HEK293 (cell line): Measurements from ENCODE around the gene SH3GL1.

Source experiments
- GLIS1 ChIP-seq: fragments of 450-650 bp; formaldehyde crosslinking; IDR thresholded peaks from 2 replicates; pipeline ENCODE4 v1.5.1; 2016; ENCODE audit warnings: missing biosample characterization, missing genetic modification characterization
- KLF10 ChIP-seq: fragments of 450-650 bp; IDR thresholded peaks from 2 replicates; pipeline ENCODE4 v1.5.1; 2018; ENCODE audit warnings: missing biosample characterization, mild to moderate bottlenecking, missing genetic modification characterization
- KLF9 ChIP-seq: fragments of 450-650 bp; formaldehyde crosslinking; IDR thresholded peaks from 2 replicates; pipeline ENCODE4 v1.5.1; 2016; ENCODE audit warnings: missing biosample characterization, missing genetic modification characterization, low read depth
- MZF1 ChIP-seq: fragments of 450-650 bp; formaldehyde crosslinking; IDR thresholded peaks from 2 replicates; pipeline ENCODE4 v1.5.1; 2017; ENCODE audit warnings: missing biosample characterization, missing genetic modification characterization, borderline replicate concordance
- OSR2 ChIP-seq: fragments of 450-650 bp; formaldehyde crosslinking; IDR thresholded peaks from 2 replicates; pipeline ENCODE4 v1.5.1; 2016; ENCODE audit warnings: missing biosample characterization, missing genetic modification characterization
- SP7 ChIP-seq: fragments of 450-650 bp; formaldehyde crosslinking; IDR thresholded peaks from 2 replicates; pipeline ENCODE4 v1.5.1; 2016; ENCODE audit warnings: missing biosample characterization, missing genetic modification characterization
- YY1 ChIP-seq: fragments of 450-650 bp; formaldehyde crosslinking; IDR thresholded peaks from 2 replicates; pipeline ENCODE4 v1.5.1; 2018; ENCODE audit warnings: missing biosample characterization, missing genetic modification characterization
- YY2 ChIP-seq: fragments of 450-650 bp; formaldehyde crosslinking; IDR thresholded peaks from 2 replicates; pipeline ENCODE4 v1.5.1; 2016; ENCODE audit warnings: missing biosample characterization, missing genetic modification characterization
- ZBTB21 ChIP-seq: fragments of 450-650 bp; formaldehyde crosslinking; IDR thresholded peaks from 2 replicates; pipeline ENCODE4 v1.5.1; 2017; ENCODE audit warnings: missing biosample characterization, missing genetic modification characterization
- ZEB2 ChIP-seq: fragments of 450-650 bp; formaldehyde crosslinking; IDR thresholded peaks from 2 replicates; pipeline ENCODE4 v1.5.1; 2016; ENCODE audit warnings: missing biosample characterization, missing genetic modification characterization
- ZNF184 ChIP-seq: fragments of 450-650 bp; IDR thresholded peaks from 2 replicates; pipeline ENCODE4 v1.5.1; 2018; ENCODE audit warnings: missing biosample characterization, mild to moderate bottlenecking, missing genetic modification characterization
- ZNF23 ChIP-seq: fragments of 450-650 bp; formaldehyde crosslinking; IDR thresholded peaks from 2 replicates; pipeline ENCODE4 v1.5.1; 2016; ENCODE audit warnings: missing biosample characterization, missing genetic modification characterization, borderline replicate concordance
- ZNF350 ChIP-seq: fragments of 450-650 bp; formaldehyde crosslinking; IDR thresholded peaks from 2 replicates; pipeline ENCODE4 v1.5.0; 2017; ENCODE audit warnings: missing biosample characterization, mild to moderate bottlenecking, missing genetic modification characterization
- ZNF362 ChIP-seq: fragments of 450-650 bp; formaldehyde crosslinking; IDR thresholded peaks from 2 replicates; pipeline ENCODE4 v1.5.1; 2016; ENCODE audit warnings: missing biosample characterization, missing genetic modification characterization
- ZNF404 ChIP-seq: fragments of 450-650 bp; formaldehyde crosslinking; IDR thresholded peaks from 2 replicates; pipeline ENCODE4 v1.5.1; 2017; ENCODE audit warnings: missing biosample characterization, missing genetic modification characterization
- ZNF514 ChIP-seq: fragments of 450-650 bp; formaldehyde crosslinking; IDR thresholded peaks from 2 replicates; pipeline ENCODE4 v1.5.1; 2016; ENCODE audit warnings: missing biosample characterization, missing genetic modification characterization
- ZNF548 ChIP-seq: fragments of 450-650 bp; formaldehyde crosslinking; IDR thresholded peaks from 2 replicates; pipeline ENCODE4 v1.5.1; 2016; ENCODE audit warnings: missing biosample characterization, missing genetic modification characterization
- ZNF560 ChIP-seq: fragments of 450-650 bp; formaldehyde crosslinking; IDR thresholded peaks from 2 replicates; pipeline ENCODE4 v1.5.1; 2017; ENCODE audit warnings: missing biosample characterization, missing genetic modification characterization, borderline replicate concordance
- ZNF561 ChIP-seq: fragments of 450-650 bp; IDR thresholded peaks from 2 replicates; pipeline ENCODE4 v1.5.1; 2018; ENCODE audit warnings: missing biosample characterization, missing genetic modification characterization, borderline replicate concordance
- ZNF596 ChIP-seq: fragments of 450-650 bp; IDR thresholded peaks from 2 replicates; pipeline ENCODE4 v1.5.0; 2018; ENCODE audit warnings: missing biosample characterization, mild to moderate bottlenecking, missing genetic modification characterization, moderate library complexity
- ZNF701 ChIP-seq: fragments of 450-650 bp; formaldehyde crosslinking; IDR thresholded peaks from 2 replicates; pipeline ENCODE4 v1.5.1; 2016; ENCODE audit warnings: missing biosample characterization, missing genetic modification characterization
- ZNF707 ChIP-seq: fragments of 450-650 bp; formaldehyde crosslinking; IDR thresholded peaks from 2 replicates; pipeline ENCODE4 v1.5.1; 2016; ENCODE audit warnings: missing biosample characterization, missing genetic modification characterization
- ZNF768 ChIP-seq: fragments of 450-650 bp; formaldehyde crosslinking; IDR thresholded peaks from 2 replicates; pipeline ENCODE4 v1.5.1; 2018; ENCODE audit warnings: missing biosample characterization, mild to moderate bottlenecking, missing genetic modification characterization
- ZNF830 ChIP-seq: fragments of 450-650 bp; IDR thresholded peaks from 2 replicates; pipeline ENCODE4 v1.5.0; 2018; ENCODE audit warnings: missing biosample characterization, missing genetic modification characterization, low read depth, mild to moderate bottlenecking, moderate library complexity
- ZSCAN16 ChIP-seq: fragments of 450-650 bp; formaldehyde crosslinking; IDR thresholded peaks from 2 replicates; pipeline ENCODE4 v1.5.1; 2016; ENCODE audit warnings: missing biosample characterization, missing genetic modification characterization
- ZSCAN30 ChIP-seq: fragments of 450-650 bp; IDR thresholded peaks from 2 replicates; pipeline ENCODE4 v1.5.1; 2018; ENCODE audit warnings: missing biosample characterization, mild to moderate bottlenecking, missing genetic modification characterization, moderate library complexity
- ZXDB ChIP-seq: fragments of 450-650 bp; formaldehyde crosslinking; IDR thresholded peaks from 2 replicates; pipeline ENCODE4 v1.5.1; 2016; ENCODE audit warnings: missing biosample characterization, missing genetic modification characterization
- TF ChIP-seq, protein P1 (sequence below): fragments of 450-650 bp; formaldehyde crosslinking; IDR thresholded peaks from 2 replicates; pipeline ENCODE4; 2016; ENCODE audit warnings: missing biosample characterization, missing genetic modification characterization
- TF ChIP-seq, protein P2 (sequence below): fragments of 450-650 bp; formaldehyde crosslinking; IDR thresholded peaks from 2 replicates; pipeline ENCODE4 v1.5.1; 2016; ENCODE audit warnings: missing biosample characterization, missing genetic modification characterization
- TF ChIP-seq, protein P3 (sequence below): fragments of 450-650 bp; formaldehyde crosslinking; IDR thresholded peaks from 2 replicates; pipeline ENCODE4 v1.5.1; 2016; ENCODE audit warnings: missing biosample characterization, missing genetic modification characterization
- TF ChIP-seq, protein P4 (sequence below): fragments of 450-650 bp; formaldehyde crosslinking; IDR thresholded peaks from 2 replicates; pipeline ENCODE4 v1.5.1; 2017; ENCODE audit warnings: missing biosample characterization, missing genetic modification characterization

The SH3GL1 gene

DNA sequence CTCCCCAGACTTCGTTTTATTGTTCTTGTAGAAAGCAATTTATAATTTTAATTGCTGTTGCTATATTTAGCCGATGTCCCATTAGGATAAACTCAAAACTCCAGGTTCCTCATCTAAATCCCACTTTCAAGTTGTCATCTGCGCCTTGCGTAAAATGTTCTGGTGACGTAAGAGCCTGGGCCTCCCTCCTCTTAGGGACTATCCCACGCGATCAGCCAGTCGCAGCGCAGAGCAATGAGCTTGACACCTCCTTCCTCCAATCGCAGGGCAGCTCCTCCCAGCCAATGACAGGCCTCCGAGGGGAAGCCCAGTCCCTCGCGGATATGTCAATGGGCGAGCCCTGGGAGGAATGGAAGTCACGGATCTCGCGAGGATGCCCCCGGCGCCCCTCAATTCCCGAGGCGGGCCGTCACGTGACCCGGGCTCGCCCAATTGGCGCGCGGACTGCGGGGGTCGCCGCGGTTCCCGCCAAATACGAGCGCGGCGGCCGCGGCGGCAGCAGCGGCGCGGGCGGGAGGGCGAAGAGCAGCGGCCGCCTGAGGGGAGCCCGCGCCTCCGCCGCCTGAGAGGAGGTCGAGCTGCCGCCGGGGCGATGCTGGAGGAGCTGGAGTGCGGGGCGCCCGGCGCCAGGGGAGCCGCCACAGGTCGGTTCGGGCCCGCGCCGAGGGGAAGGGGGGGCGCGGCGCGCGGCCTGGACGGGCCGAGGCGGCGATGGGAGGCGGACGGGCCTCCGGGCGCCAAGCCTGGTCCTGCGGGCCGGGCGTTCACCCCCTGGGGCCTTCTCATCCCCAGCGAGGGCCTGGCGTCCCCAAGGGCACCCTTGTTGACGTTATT is 2.0 kb upstream of the SH3GL1 start, which contains the start of gene CHAF1A (continued):
- TF ChIP-seq ZNF23 (tag by site-specific recombination) = no peak
- no peak for TF ChIP-seq ZNF560 (tag by site-specific recombination)
- TF ChIP-seq ZNF768 (tag by site-specific recombination) = no peak
- no peak for TF ChIP-seq ZNF350 (tag by site-specific recombination)
- 0 out of 2 replicates have a peak, but pooled peaks have one; percentile 30 for TF ChIP-seq ZNF184 (tag by site-specific recombination)
- no peak for TF ChIP-seq ZNF362 (tag by site-specific recombination)
- TF ChIP-seq ZSCAN30 = no peak
- TF ChIP-seq GLIS1 = peak; percentile 90
- TF ChIP-seq ZBTB21 = peak; percentile 98
- TF ChIP-seq, protein P1, sequence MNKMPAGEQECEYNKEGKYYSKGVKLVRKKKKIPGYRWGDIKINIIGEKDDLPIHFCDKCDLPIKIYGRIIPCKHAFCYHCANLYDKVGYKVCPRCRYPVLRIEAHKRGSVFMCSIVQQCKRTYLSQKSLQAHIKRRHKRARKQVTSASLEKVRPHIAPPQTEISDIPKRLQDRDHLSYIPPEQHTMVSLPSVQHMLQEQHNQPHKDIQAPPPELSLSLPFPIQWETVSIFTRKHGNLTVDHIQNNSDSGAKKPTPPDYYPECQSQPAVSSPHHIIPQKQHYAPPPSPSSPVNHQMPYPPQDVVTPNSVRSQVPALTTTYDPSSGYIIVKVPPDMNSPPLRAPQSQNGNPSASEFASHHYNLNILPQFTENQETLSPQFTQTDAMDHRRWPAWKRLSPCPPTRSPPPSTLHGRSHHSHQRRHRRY = no peak
- TF ChIP-seq ZNF596 (tag by site-specific recombination) = peak; percentile 13; the same call in 1 of the 2 replicates
- TF ChIP-seq ZNF404 (tag by site-specific recombination) = no peak
- TF ChIP-seq YY1 (tag by site-specific recombination) = peak; percentile 28; the same call in 1 of the 2 replicates
- no peak for TF ChIP-seq MZF1 (tag by site-specific recombination)
- no peak for TF ChIP-seq ZNF701 (tag by site-specific recombination)
- peak; percentile 89 for TF ChIP-seq ZXDB (tag by site-specific recombination)
- peak; percentile 28; the same call in 1 of the 2 replicates for TF ChIP-seq ZEB2
- peak; percentile 58; the same call in 1 of the 2 replicates for TF ChIP-seq SP7
- TF ChIP-seq OSR2 (tag by site-specific recombination) = no peak
- TF ChIP-seq ZNF514 = no peak
- TF ChIP-seq ZNF830 (tag by site-specific recombination) = no peak
- TF ChIP-seq ZNF561 (tag by site-specific recombination) = peak; percentile 39; the same call in 1 of the 2 replicates
- TF ChIP-seq ZNF707 (tag by site-specific recombination) = no peak
- TF ChIP-seq, protein P2, sequence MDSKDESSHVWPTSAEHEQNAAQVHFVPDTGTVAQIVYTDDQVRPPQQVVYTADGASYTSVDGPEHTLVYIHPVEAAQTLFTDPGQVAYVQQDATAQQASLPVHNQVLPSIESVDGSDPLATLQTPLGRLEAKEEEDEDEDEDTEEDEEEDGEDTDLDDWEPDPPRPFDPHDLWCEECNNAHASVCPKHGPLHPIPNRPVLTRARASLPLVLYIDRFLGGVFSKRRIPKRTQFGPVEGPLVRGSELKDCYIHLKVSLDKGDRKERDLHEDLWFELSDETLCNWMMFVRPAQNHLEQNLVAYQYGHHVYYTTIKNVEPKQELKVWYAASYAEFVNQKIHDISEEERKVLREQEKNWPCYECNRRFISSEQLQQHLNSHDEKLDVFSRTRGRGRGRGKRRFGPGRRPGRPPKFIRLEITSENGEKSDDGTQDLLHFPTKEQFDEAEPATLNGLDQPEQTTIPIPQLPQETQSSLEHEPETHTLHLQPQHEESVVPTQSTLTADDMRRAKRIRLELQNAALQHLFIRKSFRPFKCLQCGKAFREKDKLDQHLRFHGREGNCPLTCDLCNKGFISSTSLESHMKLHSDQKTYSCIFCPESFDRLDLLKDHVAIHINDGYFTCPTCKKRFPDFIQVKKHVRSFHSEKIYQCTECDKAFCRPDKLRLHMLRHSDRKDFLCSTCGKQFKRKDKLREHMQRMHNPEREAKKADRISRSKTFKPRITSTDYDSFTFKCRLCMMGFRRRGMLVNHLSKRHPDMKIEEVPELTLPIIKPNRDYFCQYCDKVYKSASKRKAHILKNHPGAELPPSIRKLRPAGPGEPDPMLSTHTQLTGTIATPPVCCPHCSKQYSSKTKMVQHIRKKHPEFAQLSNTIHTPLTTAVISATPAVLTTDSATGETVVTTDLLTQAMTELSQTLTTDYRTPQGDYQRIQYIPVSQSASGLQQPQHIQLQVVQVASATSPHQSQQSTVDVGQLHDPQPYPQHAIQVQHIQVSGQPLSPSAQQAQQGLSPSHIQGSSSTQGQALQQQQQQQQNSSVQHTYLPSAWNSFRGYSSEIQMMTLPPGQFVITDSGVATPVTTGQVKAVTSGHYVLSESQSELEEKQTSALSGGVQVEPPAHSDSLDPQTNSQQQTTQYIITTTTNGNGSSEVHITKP (tag by site-specific recombination) = peak; percentile 93
- no peak for TF ChIP-seq ZSCAN16 (tag by site-specific recombination)
- TF ChIP-seq, protein P3, sequence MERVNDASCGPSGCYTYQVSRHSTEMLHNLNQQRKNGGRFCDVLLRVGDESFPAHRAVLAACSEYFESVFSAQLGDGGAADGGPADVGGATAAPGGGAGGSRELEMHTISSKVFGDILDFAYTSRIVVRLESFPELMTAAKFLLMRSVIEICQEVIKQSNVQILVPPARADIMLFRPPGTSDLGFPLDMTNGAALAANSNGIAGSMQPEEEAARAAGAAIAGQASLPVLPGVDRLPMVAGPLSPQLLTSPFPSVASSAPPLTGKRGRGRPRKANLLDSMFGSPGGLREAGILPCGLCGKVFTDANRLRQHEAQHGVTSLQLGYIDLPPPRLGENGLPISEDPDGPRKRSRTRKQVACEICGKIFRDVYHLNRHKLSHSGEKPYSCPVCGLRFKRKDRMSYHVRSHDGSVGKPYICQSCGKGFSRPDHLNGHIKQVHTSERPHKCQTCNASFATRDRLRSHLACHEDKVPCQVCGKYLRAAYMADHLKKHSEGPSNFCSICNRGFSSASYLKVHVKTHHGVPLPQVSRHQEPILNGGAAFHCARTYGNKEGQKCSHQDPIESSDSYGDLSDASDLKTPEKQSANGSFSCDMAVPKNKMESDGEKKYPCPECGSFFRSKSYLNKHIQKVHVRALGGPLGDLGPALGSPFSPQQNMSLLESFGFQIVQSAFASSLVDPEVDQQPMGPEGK (tag by site-specific recombination) = peak; percentile 72; the same call in 1 of the 2 replicates
- TF ChIP-seq YY2 (tag by site-specific recombination) = peak; percentile 81
- TF ChIP-seq KLF10 = peak; percentile 90
- no peak for TF ChIP-seq ZNF548 (tag by site-specific recombination)
- TF ChIP-seq KLF9 = no peak
- TF ChIP-seq, protein P4, sequence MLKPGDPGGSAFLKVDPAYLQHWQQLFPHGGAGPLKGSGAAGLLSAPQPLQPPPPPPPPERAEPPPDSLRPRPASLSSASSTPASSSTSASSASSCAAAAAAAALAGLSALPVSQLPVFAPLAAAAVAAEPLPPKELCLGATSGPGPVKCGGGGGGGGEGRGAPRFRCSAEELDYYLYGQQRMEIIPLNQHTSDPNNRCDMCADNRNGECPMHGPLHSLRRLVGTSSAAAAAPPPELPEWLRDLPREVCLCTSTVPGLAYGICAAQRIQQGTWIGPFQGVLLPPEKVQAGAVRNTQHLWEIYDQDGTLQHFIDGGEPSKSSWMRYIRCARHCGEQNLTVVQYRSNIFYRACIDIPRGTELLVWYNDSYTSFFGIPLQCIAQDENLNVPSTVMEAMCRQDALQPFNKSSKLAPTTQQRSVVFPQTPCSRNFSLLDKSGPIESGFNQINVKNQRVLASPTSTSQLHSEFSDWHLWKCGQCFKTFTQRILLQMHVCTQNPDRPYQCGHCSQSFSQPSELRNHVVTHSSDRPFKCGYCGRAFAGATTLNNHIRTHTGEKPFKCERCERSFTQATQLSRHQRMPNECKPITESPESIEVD (tag by site-specific recombination) = peak; percentile 57
